T-helper 17 cell (primary cell): ENCODE results near the gene BANF2. TPM values are rescaled to one million over a fixed set of nuclear protein-coding genes. Genes with fewer than 3 reads are reported as not detected.

Source experiments
- ATAC-seq: fragments of 150-1000 bp; cut with Tn5 transposase; 2 replicates; pipeline ENCODE4 v1.10.0; 2021; ENCODE audit warnings: mild to moderate bottlenecking, moderate library complexity
- DNase-seq, 3 donors: peaks; one replicate each; pipeline versions ENCODE4 v3.0.0 to v3.0.0-alpha.2; 2020 to 2021
- H3K9me3 ChIP-seq: one replicate; pipeline ENCODE4 v1.7.0; 2013; ENCODE audit warnings: low read length, mild to moderate bottlenecking; ENCODE audit not compliant: control insufficient read depth, poor library complexity, severe bottlenecking
- H3K27ac Mint-ChIP-seq: one replicate; pipeline ENCODE4 v1.8.0; 2022; ENCODE audit warnings: mild to moderate bottlenecking, moderate library complexity, mixed read lengths
- H3K27me3 Mint-ChIP-seq: one replicate; pipeline ENCODE4 v1.8.0; 2022; ENCODE audit warnings: mixed read lengths
- H3K36me3 Mint-ChIP-seq: one replicate; pipeline ENCODE4 v1.8.0; 2022; ENCODE audit warnings: low read depth, mixed read lengths
- H3K4me1 Mint-ChIP-seq: one replicate; pipeline ENCODE4 v1.8.0; 2022; ENCODE audit warnings: mild to moderate bottlenecking, mixed read lengths
- H3K4me3 Mint-ChIP-seq: one replicate; pipeline ENCODE4 v1.8.0; 2022; ENCODE audit warnings: mild to moderate bottlenecking, moderate library complexity, mixed read lengths
- total RNA-seq, 4 donors: library from RNA in 2 of 4; stranded (reverse) in 2 of 4; gene quantifications; one replicate each; pipeline ENCODE4 v1.2.3 and lab custom pipeline; 2022 to 2026

Gene BANF2
- total RNA-seq, 2 donors from 2014 or later = not detected

DNA sequence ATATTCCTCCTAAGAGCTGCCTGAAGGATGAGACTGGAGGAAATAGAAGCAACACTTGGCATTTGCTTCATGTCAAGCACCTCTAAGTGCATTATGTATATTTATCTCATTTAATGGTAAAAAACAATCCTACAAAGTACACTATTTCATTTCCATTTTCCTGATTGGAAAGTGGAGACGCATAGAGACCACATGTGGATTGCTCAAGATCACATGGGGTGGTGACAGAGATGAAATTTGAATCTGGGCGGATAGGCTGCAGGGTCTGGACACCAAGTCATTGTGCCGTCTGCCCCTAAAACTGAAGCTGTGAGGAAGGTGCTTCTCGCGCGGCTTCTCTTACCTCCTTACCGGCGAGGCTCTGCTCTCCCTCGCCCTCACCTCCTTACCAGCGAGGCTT is 30.3 kb downstream of the BANF2 start:
- Mint-ChIP-seq H3K27me3 (peaks cover 43% of the 10 kb centered on the region), H3K4me3 (no peak overlapping the region), H3K4me1 (no peaks in the 10 kb centered on the region), H3K36me3 (peaks cover 3% of the 10 kb centered on the region), H3K27ac (no peak overlapping the region)
- ATAC-seq (no peak), DNase-seq (no peak)
- H3K9me3 ChIP-seq = no peaks in the 10 kb centered on the region

DNA sequence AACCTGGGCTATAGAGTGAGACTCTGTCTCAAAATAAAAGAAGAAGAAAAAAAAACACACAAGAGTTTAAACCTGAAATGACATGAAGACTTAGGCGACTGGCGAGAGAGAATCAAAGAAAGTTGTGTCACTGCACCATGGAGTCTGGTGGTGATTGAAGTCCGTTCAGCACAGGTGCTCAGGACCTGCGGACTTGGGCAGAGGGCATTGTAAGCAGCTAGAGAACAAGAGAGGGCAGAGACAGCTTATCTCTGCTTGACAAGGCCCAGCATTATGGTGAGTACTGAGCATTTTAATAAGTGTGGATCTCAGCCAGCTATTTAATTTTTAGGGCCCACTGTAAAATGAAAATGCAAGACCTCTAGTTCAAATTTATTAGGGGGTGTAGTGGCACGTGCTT is 31.5 kb downstream of the BANF2 start:
- no peak for ATAC-seq
- peaks cover 3% of the 10 kb centered on the region for H3K36me3 Mint-ChIP-seq

DNA sequence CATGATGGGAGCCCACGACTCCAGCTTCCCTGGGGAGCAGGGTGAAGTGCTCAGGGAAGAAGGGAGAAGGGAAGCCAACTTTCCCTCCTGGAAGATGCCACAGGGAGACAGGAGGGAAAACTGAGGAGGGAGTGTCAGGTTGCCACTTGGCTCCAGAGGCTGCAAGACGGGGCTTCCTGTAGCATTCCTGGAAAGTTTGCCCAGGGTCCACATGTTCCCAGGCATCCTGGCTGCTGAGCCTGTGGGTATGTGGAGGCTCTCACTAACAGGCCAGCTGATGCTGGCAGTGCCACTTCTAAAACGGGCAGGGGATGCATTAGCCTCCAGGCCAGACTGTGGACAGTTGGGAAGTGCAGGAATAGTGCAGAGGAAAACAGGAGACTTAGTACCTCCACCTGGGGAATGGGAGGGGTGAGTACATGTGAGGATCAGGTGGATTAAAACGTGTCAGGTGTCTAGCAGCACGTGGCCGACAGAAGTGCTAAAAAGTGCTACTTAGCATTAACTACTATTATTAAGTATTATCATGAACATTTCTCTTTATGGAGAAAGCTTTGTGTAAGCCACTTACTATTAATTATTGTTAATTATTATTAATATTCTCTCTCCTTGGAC is 33.2 kb downstream of the BANF2 start:
- no peaks in the 10 kb centered on the region for H3K9me3 ChIP-seq
- DNase-seq (no peak), ATAC-seq (no peak)
- Mint-ChIP-seq H3K4me1 (no peaks in the 10 kb centered on the region), H3K36me3 (peaks cover 3% of the 10 kb centered on the region), H3K4me3 (no peak overlapping the region), H3K27me3 (peaks cover 38% of the 10 kb centered on the region), H3K27ac (no peak overlapping the region)

More for the DNA sequence above, 31.5 kb downstream of the BANF2 start:
- Mint-ChIP-seq H3K27ac (no peak overlapping the region), H3K27me3 (peaks cover 40% of the 10 kb centered on the region), H3K4me1 (no peaks in the 10 kb centered on the region), H3K4me3 (no peak overlapping the region)
- no peak for DNase-seq
- no peaks in the 10 kb centered on the region for H3K9me3 ChIP-seq

DNA sequence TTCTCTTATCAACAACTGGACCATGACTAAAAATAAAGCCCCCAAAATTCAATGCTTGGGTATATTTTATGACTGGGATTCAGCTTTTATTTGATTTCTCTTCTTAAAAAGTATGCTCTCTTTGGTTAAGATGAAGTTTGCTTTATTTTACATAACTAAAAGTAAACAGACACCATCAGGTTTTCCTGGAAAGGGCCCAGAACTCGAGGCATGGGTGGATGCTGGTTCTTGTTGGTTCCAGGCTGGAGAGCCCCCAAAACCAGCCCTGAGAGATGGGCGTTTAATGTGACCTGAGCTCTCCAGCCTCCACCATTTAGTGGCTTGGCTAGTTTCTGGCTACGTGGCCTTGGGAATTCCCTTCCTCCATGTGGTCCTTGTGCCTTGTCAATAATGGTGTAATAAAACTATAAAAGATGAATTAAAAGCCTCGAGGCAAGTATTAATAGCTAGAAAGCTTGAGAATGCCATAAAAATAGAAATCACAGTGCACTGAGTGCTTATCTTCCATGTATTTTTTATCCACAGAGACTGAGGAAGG is 34.1 kb downstream of the BANF2 start:
- Mint-ChIP-seq H3K4me3 (no peak overlapping the region), H3K27ac (no peak overlapping the region), H3K27me3 (peaks cover 31% of the 10 kb centered on the region), H3K36me3 (peaks cover 3% of the 10 kb centered on the region), H3K4me1 (no peaks in the 10 kb centered on the region)
- ATAC-seq = no peak
- H3K9me3 ChIP-seq = peaks cover 2% of the 10 kb centered on the region
- no peak for DNase-seq

DNA sequence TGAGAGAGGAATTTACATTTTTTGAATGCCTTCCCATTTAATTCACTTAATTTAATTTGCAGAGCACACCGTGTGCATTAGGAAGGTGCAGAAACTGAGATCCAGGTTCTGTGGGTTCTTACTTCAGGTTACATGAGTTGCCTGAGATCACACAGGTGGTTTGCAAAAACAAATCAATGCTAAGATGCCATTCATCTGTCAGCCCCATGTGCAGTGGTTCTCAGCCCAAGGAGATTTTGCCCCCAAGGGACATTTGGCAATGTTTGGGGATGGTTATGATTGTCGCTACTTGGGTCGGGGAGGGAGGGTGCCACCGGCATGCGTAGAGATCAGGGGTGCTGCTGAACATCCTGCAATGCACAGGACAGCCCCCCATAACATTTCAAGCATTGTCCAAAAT is 34.6 kb downstream of the BANF2 start:
- H3K4me1 Mint-ChIP-seq = no peaks in the 10 kb centered on the region
- peaks cover 31% of the 10 kb centered on the region for H3K27me3 Mint-ChIP-seq
- H3K4me3 Mint-ChIP-seq = no peak overlapping the region
- H3K36me3 Mint-ChIP-seq = peaks cover 3% of the 10 kb centered on the region
- no peak overlapping the region for H3K27ac Mint-ChIP-seq
- peaks cover 2% of the 10 kb centered on the region for H3K9me3 ChIP-seq
- ATAC-seq (no peak), DNase-seq (no peak)

DNA sequence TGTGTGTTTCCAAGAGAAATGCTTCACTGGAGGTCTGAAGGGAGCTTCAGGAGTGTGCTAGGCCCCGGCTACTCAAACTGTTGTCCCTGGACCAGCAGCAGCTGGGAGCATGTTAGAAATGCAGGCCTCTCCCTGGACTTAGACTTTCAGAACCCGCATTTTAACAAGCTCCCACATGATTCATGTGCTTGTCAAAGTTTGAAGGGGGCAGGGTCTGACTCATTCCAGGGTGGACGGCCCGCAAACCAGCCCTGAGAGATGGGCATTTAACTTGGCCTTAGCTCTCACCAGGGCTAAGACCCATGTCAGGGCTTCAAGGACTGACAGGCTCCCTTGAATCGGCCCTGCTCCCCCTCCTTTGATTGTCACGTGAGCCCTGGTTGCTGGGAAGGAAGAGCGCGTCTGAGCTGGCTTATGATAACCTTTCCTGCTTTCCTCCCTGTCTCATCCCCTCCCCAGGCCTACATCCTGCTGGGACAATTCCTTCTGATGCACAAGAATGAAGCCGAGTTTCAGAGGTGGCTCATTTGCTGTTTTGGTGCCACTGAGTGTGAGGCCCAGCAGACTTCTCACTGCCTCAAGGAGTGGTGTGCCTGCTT is 35.5 kb downstream of the BANF2 start:
- H3K9me3 ChIP-seq = peaks cover 2% of the 10 kb centered on the region
- Mint-ChIP-seq H3K4me1 (no peaks in the 10 kb centered on the region), H3K27me3 (peaks cover 24% of the 10 kb centered on the region), H3K27ac (no peak overlapping the region), H3K4me3 (no peak overlapping the region), H3K36me3 (peaks cover 3% of the 10 kb centered on the region)
- DNase-seq (no peak), ATAC-seq (no peak)

DNA sequence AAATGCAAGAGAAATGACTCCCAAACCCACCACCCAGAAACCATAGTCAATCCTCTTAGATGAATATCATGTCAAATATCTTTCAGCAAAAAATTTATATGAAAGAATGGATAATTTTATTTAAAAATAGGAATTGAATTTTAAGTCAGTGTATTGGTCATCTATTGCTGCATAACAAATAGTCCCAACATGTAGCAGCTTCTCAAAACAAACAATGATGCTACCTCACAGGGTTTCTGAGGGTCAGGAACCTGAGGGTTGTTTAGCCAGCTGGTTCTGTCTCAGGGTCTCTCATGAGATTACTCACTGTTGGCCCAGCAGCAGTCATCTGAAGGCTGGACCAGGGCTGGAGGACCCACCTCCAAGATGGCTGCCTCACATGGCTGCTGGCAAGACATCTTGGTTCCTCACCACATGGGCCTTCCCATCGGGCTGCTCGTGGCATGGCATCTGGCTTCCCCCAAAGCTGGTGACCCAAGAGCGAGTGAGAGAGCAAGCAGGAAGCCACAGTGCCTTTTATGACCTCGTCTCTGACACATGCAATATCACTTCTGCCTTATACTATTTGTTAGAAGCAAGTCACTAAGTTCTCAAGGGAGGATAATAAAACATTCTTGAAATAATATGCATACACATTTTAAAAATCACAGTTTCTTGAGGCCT is 36.3 kb downstream of the BANF2 start:
- Mint-ChIP-seq H3K36me3 (peaks cover 2% of the 10 kb centered on the region), H3K27ac (no peak overlapping the region), H3K4me3 (no peak overlapping the region), H3K4me1 (no peaks in the 10 kb centered on the region), H3K27me3 (peaks cover 17% of the 10 kb centered on the region)
- ATAC-seq (no peak), DNase-seq (no peak)
- peaks cover 2% of the 10 kb centered on the region for H3K9me3 ChIP-seq

DNA sequence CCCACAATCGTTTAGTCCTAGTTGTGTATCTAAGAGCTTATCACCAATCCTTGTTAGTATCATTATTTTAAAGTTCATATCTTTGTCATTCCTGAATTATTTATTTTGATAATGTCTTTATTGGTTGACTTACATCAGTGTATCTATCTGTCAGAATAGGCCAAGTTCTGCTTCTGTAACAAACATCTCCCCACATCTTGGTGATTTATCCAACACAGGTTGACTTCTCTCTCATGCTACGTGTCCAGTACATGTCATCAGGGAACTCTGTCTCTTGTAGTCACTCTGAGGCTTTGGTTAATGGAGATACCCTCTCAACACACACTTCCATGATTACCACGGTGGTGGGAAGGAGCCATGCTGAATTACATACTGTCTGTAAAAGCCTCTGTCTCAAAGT is 38.4 kb downstream of the BANF2 start:
- DNase-seq (no peak), ATAC-seq (no peak)
- Mint-ChIP-seq H3K36me3 (no peaks in the 10 kb centered on the region), H3K27ac (no peak overlapping the region), H3K4me1 (no peaks in the 10 kb centered on the region), H3K4me3 (no peak overlapping the region), H3K27me3 (peaks cover 7% of the 10 kb centered on the region)
- H3K9me3 ChIP-seq = peaks cover 2% of the 10 kb centered on the region

DNA sequence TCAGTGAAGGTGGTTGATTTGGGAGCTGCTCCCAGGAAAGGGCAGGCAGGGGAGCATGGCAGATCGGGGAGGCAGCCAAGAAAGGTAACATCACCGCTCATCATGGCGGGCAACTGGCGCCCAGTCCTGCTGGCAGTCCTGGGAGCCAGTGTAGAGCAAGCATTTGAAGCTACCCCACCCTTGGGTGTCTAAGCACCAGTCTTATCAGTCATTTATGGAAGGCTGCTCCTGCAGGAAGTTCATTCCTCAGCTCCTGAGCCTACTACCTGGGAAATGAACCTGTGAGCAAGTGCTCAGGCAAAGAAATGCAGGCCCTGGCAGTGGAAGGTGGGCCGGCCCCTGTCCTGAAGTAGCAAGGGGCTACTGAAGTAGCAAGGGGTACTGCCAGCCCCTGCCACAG is 41.5 kb downstream of the BANF2 start:
- H3K4me1 Mint-ChIP-seq = no peaks in the 10 kb centered on the region
- no peak overlapping the region for H3K27ac Mint-ChIP-seq
- peaks cover 2% of the 10 kb centered on the region for H3K9me3 ChIP-seq
- ATAC-seq = no peak
- H3K4me3 Mint-ChIP-seq = no peak overlapping the region
- peaks cover 3% of the 10 kb centered on the region for H3K36me3 Mint-ChIP-seq
- peaks cover 7% of the 10 kb centered on the region for H3K27me3 Mint-ChIP-seq
- no peak for DNase-seq

DNA sequence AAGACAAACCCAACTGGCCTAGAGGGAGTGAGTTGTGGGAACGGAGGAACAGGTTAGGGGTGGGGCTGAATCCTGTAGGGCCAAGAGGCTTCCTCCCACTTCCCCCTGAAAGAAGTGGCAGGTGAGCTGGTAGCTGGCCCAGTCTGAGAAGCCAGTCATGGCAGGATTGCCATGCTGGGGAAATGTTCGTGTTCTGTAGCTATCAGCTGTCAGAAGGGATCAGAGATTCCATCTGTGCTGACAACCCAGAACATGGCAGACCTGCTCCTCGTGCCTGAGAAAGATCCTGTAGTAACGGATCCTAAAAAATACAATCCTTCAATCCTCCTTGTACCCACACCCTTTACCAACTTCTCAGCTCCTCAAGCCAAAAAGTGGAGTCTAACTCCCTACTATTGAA is 43.0 kb downstream of the BANF2 start:
- peaks cover 11% of the 10 kb centered on the region for H3K27me3 Mint-ChIP-seq
- H3K9me3 ChIP-seq = peaks cover 2% of the 10 kb centered on the region
- peaks cover 3% of the 10 kb centered on the region for H3K36me3 Mint-ChIP-seq
- H3K4me1 Mint-ChIP-seq = no peaks in the 10 kb centered on the region
- no peak overlapping the region for H3K4me3 Mint-ChIP-seq
- no peak overlapping the region for H3K27ac Mint-ChIP-seq
- no peak for ATAC-seq
- no peak for DNase-seq

DNA sequence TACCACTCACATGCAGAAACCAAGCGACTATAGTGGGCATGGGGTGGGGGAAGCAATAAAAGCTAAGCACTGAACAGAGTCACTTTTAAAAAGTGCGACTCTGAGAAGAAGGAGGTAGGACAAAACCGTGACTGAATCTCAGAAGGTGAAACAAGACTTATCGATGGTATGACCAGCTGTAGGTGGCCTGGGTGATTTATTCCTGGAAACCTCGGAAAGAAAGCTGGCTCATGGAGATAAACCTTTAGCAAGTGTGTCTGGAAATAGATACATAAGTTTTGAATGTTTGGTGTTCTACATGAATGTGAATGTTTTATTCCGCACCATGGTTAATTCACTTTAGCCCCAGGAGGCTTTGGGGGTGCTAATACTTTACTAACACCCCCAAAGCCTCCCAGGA is 43.9 kb downstream of the BANF2 start:
- ATAC-seq = no peak
- DNase-seq = no peak
- H3K9me3 ChIP-seq = no peaks in the 10 kb centered on the region
- peaks cover 11% of the 10 kb centered on the region for H3K27me3 Mint-ChIP-seq
- no peaks in the 10 kb centered on the region for H3K4me1 Mint-ChIP-seq
- H3K4me3 Mint-ChIP-seq = no peak overlapping the region
- H3K36me3 Mint-ChIP-seq = peaks cover 3% of the 10 kb centered on the region
- H3K27ac Mint-ChIP-seq = no peak overlapping the region

DNA sequence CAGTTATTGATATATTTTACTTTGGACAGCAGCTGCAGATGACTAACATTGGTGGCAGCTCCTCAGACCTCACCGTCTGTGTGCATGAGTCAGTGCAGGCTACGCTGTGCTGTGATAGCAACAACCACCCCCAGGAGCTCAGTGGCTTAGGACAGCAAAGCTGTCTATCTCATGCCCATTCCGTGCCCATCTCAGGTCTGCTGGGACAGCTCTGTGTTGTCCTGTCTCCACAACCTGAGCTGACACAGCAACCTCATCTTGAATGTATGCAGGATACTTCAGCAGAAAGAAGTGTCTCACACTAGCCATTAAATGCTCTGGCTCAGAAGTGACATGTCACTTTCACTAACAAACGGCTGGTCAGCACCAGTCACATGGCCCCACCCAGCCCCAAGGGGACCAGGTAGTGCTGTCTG is 47.7 kb downstream of the BANF2 start:
- no peaks in the 10 kb centered on the region for H3K9me3 ChIP-seq
- peaks cover 3% of the 10 kb centered on the region for H3K36me3 Mint-ChIP-seq
- H3K4me3 Mint-ChIP-seq = no peak overlapping the region
- ATAC-seq = no peak
- DNase-seq = no peak
- no peaks in the 10 kb centered on the region for H3K4me1 Mint-ChIP-seq
- H3K27me3 Mint-ChIP-seq = peaks cover 13% of the 10 kb centered on the region
- peak overlapping the region; percentile 43 for H3K27ac Mint-ChIP-seq

DNA sequence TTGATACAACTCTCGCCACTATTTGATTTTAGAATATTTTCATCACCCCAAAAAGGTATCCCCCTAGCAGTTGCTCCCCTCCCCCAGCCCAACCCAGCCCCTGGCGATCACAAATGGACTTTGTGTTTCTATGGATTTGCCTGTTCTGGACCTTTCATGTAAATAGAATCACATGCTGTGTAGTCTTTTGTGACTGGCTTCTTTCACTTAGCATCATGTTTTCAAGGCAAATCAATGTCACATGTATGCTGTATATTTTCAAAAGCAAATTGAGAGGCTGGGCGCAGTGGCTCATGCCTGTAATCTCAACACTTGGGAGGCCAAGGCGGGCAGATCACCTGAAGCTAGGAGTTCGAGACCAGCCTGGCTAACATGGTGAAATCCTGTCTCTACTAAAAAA is 48.5 kb downstream of the BANF2 start:
- ATAC-seq = no peak
- DNase-seq = no peak
- peaks cover 3% of the 10 kb centered on the region for H3K36me3 Mint-ChIP-seq
- H3K27ac Mint-ChIP-seq = no peak overlapping the region
- peaks cover 13% of the 10 kb centered on the region for H3K27me3 Mint-ChIP-seq
- H3K9me3 ChIP-seq = no peaks in the 10 kb centered on the region
- no peaks in the 10 kb centered on the region for H3K4me1 Mint-ChIP-seq
- no peak overlapping the region for H3K4me3 Mint-ChIP-seq

DNA sequence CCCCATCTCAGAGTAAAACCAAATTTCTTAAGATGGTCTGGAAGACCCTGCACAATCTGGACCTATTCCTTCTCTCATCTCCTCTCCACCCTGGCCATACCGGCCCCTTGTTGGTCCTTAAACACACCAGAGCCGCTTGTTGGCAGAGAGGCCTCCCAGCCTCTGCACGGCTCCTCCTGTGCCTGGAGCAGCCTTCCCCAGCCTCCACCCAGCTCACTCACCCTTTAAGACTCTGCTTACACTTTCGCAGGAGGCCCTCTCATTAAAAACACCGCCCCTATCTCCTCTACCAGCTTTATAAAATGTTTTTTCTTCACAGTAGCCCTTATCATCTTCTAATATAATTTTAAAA is 49.8 kb downstream of the BANF2 start:
- no peak overlapping the region for H3K27ac Mint-ChIP-seq
- H3K36me3 Mint-ChIP-seq = peaks cover 3% of the 10 kb centered on the region
- DNase-seq = no peak
- ATAC-seq = no peak
- peaks cover 21% of the 10 kb centered on the region for H3K27me3 Mint-ChIP-seq
- H3K4me3 Mint-ChIP-seq = no peak overlapping the region
- H3K4me1 Mint-ChIP-seq = no peaks in the 10 kb centered on the region
- no peaks in the 10 kb centered on the region for H3K9me3 ChIP-seq
